ENCODE data around the gene PLS3. TPM values are rescaled to one million over a fixed set of nuclear protein-coding genes. Genes with fewer than 3 reads are reported as not detected.

The PLS3 gene
- total RNA-seq, 2 donors from 2014 or later: 33.4 to 40.1 TPM

DNA sequence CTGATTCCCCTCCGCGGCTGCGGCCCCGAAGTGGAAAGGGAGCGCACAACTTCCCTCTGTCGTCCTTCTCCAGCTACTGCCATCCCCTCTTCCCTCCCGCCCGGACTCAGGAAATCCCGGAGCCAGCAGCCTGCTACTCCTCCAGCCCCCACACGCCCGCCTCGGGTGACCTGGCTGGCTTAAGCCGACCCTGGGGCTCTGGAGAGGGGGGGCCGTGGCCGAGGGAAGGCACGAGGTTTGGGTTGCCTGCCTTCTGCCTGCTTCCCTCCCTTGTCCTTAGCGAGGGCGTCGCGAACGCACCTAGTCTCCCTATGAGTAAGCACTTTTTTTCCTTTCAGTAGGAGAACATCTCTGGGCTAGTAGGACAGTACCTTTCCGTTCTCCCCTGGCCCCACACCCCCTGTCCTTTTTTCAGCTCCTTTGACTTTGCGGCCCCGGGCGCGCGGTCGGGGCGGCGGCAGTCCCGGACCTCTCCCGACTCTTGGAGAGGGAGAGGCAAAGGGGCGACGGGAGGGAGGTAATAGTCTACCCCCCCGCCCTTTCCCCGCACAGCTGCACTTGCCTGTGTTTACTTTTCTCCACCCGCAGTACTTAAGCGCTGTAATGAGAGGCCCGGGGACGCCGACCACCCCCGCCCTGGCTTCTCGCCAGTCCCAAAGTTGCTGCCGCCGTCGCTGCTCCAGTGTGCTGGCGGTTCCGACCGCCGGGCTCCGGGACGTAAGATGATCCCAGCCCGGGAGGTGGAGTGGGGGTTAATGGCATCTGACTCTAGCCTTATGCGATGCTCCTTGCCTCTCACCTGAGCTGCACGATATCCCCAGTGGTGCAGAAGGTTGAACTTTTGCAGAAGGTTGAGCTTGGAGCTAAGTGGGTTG, 868 bp downstream of the PLS3 start:
- TF ChIP-seq, protein P1, sequence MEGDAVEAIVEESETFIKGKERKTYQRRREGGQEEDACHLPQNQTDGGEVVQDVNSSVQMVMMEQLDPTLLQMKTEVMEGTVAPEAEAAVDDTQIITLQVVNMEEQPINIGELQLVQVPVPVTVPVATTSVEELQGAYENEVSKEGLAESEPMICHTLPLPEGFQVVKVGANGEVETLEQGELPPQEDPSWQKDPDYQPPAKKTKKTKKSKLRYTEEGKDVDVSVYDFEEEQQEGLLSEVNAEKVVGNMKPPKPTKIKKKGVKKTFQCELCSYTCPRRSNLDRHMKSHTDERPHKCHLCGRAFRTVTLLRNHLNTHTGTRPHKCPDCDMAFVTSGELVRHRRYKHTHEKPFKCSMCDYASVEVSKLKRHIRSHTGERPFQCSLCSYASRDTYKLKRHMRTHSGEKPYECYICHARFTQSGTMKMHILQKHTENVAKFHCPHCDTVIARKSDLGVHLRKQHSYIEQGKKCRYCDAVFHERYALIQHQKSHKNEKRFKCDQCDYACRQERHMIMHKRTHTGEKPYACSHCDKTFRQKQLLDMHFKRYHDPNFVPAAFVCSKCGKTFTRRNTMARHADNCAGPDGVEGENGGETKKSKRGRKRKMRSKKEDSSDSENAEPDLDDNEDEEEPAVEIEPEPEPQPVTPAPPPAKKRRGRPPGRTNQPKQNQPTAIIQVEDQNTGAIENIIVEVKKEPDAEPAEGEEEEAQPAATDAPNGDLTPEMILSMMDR (IDR thresholded peaks at IDR 0.05): no peak
- DNase-seq (ENCODE audit: low spot score): no peak
- Histone ChIP-seq H3K36me3 (no peaks in the 10 kb centered on the region), H3K9me3 (no peaks in the 10 kb centered on the region), H3K4me3 (peak overlapping the region; percentile 48 to 62), H3K27ac (peak overlapping the region; percentile 82 to 86), H3K4me1 (peaks cover 0 to 6% of the 10 kb centered on the region in 2 donors), H3K27me3 (no peaks in the 10 kb centered on the region)

DNA sequence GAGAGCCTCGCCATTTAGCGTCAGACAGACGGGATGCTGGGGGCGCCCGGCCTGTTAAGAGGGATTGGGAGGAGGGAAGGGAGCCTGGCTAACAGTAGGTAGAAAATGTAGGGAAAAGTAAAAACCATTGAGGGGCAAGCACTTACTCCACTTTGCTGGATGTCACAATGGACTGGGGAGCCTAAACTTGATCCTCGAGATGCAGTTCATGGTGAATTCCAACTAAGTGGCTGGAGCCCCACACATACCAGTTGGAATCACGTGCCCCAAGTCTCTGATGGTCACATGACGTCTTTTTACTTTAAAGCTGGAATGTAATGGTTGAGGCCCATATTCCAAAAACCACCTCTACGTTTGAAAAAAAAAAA, 1.5 kb downstream of the PLS3 start:
- DNase-seq (ENCODE audit: low spot score): no peak
- no peaks in the 10 kb centered on the region for H3K27me3 ChIP-seq
- H3K36me3 ChIP-seq: no peaks in the 10 kb centered on the region
- H3K27ac ChIP-seq: peak overlapping the region; percentile 82 to 86
- peak overlapping the region; percentile 48 to 62 for H3K4me3 ChIP-seq
- TF ChIP-seq, protein P1 (IDR thresholded peaks at IDR 0.05): no peak
- peaks cover 0 to 6% of the 10 kb centered on the region in 2 donors for H3K4me1 ChIP-seq
- H3K9me3 ChIP-seq: no peaks in the 10 kb centered on the region

DNA sequence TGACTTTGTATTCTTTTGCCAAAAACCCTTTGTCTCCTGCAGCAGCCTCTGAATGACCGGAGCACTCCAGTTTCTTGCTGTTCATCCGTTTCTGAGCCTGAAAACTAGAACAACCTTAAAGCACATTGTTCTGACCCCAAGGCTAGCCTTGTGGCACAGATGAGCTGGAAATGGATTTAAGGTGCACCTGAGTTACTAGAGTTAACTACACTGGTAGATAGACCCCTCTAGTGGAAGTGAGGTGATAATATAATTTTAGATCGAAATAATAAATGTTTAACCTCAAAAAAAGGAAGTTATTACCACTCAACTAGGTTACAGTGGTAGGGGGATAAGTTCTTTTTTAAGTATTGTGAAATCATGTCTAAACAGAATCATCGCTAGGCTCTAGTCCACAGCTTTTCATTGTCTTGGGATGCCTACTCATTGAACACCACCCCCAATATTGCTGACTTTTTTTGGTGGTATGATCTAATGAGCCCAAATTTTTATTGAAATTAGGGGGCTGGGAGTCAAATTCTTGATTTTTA, 2.7 kb downstream of the PLS3 start:
- H3K27me3 ChIP-seq: no peaks in the 10 kb centered on the region
- H3K4me1 ChIP-seq: peaks cover 0 to 6% of the 10 kb centered on the region in 2 donors

DNA sequence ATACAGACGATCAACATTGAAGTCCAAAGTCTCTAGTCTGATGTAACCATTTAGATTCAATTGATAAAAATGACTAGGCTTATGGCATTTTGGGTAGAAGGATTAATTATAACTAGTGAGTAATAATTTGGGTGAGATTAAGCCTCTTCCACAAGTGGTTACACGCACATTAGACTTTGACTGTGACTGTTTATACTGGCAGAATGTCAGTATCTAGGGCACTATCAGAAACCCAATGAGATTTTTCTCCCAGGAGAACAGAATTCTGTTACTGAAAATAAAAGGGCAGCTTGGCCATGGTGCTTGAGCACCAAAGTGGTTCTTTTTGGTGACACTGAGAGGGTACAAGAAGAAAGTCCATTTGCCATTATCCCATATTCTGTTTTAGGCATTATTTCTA, 3.3 kb downstream of the PLS3 start:
- Histone ChIP-seq H3K4me3 (no peak overlapping the region), H3K4me1 (peaks cover 0 to 6% of the 10 kb centered on the region in 2 donors), H3K9me3 (no peaks in the 10 kb centered on the region), H3K36me3 (no peaks in the 10 kb centered on the region), H3K27ac (peak overlapping the region; percentile 82 to 86), H3K27me3 (no peaks in the 10 kb centered on the region)
- no peak for DNase-seq (ENCODE audit: low spot score)
- TF ChIP-seq, protein P1 (IDR thresholded peaks at IDR 0.05): no peak

More for the DNA sequence above, 2.7 kb downstream of the PLS3 start:
- Histone ChIP-seq H3K36me3 (no peaks in the 10 kb centered on the region), H3K9me3 (no peaks in the 10 kb centered on the region), H3K4me3 (no peak overlapping the region), H3K27ac (peak overlapping the region; percentile 82 to 86)
- TF ChIP-seq, protein P1 (IDR thresholded peaks at IDR 0.05): no peak
- DNase-seq (ENCODE audit: low spot score): no peak

DNA sequence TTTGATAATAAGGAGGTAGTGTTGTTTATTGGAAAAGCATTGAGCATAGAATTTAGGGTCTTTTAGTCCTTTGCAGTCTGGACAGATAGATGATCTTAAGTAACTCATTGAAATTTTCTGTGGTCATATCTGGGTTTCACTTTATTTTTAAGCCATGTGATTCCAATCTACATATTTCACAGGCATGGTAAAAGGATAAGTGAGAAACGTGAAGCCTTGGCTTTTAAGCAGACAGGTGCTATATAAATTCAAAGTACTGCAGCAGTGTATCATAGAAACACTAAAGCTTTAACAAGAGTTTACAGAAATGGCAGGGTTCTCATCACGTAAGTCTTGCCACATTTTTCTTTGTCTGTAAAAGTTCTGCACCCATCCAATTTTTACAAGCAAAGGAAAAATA, 4.9 kb downstream of the PLS3 start:
- Histone ChIP-seq H3K36me3 (no peaks in the 10 kb centered on the region), H3K9me3 (no peaks in the 10 kb centered on the region), H3K27me3 (no peaks in the 10 kb centered on the region), H3K27ac (no peak overlapping the region), H3K4me1 (peaks cover 0 to 6% of the 10 kb centered on the region in 2 donors), H3K4me3 (no peak overlapping the region)
- TF ChIP-seq, protein P1 (IDR thresholded peaks at IDR 0.05): no peak
- no peak for DNase-seq (ENCODE audit: low spot score)

Data from right atrium auricular region (tissue), 2 donors.